NOMO-1 treated with dmso at 0.1 percent for 144 hours (cell line): ENCODE measurements around the gene MAML1.

Experiments
- DNase-seq: peaks from one replicate; lab custom pipeline; 2025; ENCODE audit not compliant: unreplicated experiment; lab: John Stamatoyannopoulos, UW

The MAML1 gene

DNA sequence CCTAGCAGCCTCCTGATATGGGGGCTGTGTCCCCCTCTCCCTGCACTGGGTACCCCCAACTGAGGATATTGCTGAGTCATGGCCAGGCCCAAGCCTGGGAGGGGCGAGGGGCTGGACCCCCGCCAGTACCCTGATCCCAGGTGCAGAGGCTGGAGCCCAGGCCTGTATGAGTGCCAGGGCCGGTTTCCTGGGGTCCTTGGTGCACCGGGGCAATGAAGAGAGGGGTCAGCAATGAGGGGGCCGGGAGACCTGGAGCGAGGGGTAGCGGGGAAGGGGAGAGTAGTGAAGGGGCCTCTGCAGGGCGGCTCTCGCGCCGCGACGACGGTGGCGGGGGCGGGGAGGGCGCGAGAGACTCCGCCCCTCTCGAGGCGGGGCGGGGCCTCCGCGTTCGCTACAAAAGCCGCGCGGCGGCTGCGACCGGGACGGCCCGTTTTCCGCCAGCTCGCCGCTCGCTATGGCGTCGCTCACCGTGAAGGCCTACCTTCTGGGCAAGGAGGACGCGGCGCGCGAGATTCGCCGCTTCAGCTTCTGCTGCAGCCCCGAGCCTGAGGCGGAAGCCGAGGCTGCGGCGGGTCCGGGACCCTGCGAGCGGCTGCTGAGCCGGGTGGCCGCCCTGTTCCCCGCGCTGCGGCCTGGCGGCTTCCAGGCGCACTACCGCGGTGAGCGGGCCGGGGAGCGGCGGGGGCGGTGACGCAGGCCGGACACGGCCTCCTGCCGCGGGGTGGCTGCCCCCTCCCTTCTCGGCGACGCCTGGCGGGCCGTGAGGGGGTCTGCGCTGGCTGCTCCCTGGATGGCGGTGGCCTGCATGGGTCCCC is 88.1 kb downstream of the MAML1 start, which contains the start of gene SQSTM1:
SQSTM1 (plus strand) TSS at position 423 of the 815 bp plus-strand sequence; CDS start at position 455, 32 bp downstream.
- DNase-seq: peak; percentile 47

DNA sequence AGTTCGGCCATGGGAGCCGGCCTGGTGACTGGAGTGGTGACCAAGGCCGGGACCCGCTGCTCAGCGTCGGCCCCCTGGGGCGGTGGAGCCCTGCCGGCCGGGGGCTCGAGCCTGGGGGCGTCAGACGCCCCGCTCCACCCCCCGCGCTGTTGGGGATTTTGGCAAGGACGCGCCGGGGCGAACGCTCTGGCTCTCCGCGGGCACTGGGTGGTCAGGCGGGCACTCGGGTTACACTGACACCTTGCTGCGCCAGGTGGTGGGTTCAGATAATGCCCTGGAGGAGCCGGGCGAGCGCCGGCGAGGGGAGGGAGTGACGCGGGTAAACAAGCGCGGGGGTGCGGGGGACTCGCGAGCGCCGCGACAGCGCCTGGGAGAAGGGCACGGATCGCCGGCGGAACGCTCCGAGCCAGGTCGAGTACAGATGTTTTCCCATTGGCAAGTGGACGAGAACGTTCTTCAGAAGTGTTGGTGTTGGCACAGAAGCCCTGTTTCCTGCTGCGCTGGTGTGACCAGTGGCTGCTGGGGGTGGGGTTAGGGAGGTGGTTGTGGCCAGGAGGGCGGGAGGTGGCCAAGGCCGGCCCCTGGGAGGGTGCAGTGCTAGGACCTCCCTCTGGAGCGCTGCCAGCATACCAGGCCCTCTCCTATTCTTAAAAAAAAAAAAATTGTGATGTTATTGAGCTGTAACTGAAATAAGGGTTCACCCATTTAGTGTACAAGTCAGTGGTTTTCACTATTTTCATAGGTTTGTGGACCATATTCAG is 88.9 kb downstream of the MAML1 start:
- peak; percentile 82 for DNase-seq

DNA sequence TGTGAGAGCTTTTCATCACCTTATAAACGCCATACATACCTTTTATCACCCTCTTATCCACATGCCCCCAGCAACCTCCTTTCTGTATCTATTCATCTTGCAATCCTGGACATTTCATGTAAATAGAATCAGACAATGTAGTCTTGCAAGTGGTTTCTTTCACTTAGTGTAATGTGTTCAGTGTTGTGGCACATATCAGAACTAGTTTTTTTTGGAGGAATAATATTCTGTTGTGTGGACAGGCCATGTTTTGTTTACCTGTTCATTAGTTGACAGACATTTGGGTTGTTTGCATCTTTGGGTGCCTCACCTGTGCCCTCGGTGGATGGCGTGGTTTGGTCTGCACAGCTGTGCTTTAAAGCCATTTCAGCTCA is 89.4 kb downstream of the MAML1 start:
- DNase-seq: no peak

DNA sequence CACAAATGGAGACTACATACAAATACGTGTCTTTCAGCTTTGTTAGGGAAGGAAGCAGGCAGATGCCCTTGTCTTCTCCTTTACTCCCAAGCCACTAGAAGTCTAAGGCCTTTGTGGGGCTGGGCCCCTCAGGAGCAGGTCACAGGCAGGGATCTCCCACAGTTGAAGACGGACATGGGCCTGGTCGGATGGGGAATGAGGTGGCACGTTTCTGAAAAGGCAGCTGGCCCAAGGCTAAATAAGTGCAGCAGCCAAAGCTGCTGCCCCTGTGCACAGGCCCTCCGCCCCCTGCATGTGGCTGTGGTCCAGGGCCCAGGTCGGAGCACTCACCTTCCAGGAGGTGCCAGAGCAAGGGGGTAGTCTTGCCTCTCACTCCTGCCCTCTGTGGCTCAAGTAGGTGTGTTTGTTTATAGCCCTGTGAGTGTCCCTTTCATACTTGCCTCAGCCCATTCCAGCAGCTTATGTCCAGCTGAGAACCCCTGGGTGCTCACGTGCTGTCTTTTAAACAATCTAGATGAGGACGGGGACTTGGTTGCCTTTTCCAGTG is 89.9 kb downstream of the MAML1 start:
- DNase-seq: no peak

- DNase-seq: no peak
Observed at GRCh38 chr5:179823937-179824744, 91.5 kb downstream of the MAML1 start.

DNA sequence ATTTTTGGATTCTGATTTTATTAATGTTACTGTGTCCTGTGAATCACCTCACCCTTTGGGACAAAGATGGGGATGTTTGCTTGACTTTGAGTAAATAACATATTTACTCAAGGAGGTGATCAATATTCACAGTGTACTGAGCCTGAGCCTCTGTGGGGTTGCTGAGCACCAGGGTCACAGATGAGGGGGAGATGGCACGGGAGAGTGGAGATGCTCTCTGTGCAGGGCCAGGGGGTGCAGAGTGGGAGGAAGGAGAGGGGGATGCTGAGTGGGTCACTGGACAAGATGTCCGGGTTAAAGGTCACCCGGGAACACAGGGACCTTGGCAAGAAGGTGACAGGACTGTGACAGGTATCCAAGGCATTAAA is 92.1 kb downstream of the MAML1 start:
- no peak for DNase-seq

- no peak for DNase-seq
Observed at GRCh38 chr5:179825655-179826182, 93.1 kb downstream of the MAML1 start.
